HG03439 (cell line): ENCODE measurements around the gene SPATA19.
A peak's percentile ranks its signal among the peaks of the same experiment; 100 is the strongest.

Source experiments
- ATAC-seq: cut with Tn5 transposase; IDR thresholded peaks from one replicate; pipeline ENCODE4 v1.9.1; 2021; ENCODE audit warnings: mild to moderate bottlenecking, moderate library complexity; ENCODE audit not compliant: unreplicated experiment

Gene SPATA19

GRCh38 chr11:133835593-133836548, 9.4 kb downstream of the SPATA19 start:
- no peak for ATAC-seq

DNA sequence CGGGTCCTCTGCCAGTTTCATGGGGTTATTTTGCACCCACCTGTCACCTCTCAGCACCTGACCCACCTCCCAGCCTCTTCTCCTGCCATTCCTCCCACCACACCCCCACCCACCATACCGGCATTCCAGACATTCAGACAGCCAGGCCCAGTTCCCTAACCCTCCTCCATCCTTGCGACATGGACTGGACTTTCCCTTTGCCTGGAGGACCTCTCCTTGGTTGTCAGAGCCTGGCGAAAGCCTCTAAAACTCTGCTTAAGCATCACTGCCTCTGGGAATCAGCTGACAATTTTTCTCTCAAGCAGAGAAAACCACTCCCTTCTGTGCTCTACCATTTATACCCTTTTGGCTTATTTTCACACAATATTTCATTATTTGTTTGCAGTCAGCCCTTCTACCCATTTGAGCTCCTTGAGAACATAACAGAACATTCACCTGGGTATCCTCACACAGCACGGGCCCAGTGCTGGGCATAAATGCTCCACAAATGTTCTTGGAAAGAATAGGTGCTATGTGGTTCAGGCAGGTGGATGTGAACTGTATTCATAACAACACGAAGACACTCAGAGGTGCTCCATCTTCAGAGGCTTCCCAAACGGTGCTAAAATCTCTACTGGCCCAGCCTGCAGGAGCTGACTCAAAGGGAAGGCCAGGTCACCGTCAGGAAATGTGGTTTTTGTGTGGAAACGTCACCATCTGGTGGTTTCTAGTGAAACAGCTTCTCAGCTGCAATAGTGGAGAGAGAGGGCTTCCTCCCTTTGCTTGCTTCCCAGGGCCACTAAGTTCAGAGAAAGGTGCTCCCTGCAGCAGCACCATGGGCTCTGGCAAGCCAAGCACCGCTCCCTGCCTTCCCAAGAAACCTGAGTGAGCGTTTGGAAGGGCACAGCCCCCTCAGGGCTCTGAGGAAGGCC, 10.4 kb downstream of the SPATA19 start:
- peak; percentile 75 for ATAC-seq

DNA sequence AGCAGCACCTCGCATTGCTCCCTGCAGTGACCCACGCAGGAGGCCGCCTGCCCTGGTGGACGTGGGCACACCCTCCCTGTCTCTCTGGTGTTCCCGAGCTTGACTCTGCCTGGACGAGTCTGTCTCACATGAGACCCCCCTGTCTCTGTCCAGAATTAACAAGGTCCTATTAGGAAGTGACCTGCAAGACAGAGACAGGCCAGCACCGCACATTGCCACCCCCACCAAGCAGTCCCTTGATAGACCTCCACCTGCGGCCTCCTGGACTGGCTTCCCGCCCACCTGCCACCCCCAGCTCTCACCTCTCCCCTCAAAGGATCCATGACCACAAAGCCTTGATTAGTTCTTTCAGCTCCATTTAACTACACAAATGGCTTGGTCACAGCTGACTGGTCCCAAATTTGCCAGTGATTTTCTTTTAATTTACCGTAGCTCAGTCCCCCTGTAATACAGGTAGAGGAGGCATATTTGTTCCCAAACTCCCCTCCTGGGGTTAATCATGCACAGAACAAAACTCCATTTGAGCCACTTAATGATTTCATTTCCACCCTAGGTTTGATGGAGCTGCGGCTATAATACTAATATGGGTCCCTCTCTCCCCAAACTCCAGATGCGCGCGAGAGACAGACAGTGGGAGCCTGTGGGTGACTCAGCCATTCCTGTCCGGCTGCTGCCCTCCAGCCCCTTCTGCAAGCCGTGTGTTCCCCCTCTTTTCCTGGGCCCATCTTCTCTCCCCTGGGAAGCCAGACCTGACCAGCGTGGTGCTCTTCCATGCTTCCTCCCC, 11.2 kb downstream of the SPATA19 start:
- no peak for ATAC-seq

- no peak for ATAC-seq
These were observed 12.1 kb downstream of the SPATA19 start for GRCh38 chr11:133832991-133833897.

DNA sequence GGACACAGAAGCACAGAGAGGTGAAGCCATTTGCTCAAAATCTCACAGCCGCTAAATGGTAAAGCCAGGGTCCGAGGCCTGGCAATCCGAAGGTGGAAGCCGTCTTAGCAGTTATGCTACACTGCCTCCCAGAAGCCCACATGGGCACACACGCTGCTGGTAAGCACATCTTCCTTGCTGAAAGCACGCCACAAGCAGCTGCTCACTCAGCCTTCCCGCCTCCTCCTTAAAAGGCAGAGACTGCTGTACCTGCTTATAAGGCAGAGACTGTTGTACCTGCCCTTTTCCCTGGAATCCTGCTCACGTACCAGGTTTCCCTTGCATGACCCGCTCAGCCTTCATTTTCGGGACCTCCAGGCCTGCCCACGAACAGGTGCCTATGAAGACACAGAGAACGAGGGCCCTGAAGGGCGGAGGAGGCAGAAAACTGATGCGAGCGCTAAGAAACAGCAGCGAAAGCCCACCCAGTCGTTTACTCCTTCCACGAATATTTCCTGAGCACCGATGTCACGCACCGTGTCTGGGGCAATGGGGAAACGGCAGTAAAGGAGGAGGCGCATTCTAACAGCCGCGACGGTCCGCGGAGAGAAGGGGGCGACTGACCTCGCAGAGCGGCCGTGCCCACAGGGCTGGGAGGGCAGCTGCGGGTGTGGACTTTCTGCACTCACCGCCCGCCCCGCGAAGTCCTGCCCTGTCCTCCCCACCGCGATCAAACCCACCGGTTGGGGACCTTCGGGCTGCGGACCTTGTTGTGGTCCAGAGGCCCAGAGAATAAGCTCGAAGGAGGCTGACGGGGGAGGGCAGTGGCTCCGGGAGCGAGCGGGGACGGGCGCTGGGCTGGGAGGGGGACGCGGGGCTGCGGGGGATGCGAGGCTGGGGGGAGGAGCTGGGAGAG, 13.0 kb downstream of the SPATA19 start:
- no peak for ATAC-seq

DNA sequence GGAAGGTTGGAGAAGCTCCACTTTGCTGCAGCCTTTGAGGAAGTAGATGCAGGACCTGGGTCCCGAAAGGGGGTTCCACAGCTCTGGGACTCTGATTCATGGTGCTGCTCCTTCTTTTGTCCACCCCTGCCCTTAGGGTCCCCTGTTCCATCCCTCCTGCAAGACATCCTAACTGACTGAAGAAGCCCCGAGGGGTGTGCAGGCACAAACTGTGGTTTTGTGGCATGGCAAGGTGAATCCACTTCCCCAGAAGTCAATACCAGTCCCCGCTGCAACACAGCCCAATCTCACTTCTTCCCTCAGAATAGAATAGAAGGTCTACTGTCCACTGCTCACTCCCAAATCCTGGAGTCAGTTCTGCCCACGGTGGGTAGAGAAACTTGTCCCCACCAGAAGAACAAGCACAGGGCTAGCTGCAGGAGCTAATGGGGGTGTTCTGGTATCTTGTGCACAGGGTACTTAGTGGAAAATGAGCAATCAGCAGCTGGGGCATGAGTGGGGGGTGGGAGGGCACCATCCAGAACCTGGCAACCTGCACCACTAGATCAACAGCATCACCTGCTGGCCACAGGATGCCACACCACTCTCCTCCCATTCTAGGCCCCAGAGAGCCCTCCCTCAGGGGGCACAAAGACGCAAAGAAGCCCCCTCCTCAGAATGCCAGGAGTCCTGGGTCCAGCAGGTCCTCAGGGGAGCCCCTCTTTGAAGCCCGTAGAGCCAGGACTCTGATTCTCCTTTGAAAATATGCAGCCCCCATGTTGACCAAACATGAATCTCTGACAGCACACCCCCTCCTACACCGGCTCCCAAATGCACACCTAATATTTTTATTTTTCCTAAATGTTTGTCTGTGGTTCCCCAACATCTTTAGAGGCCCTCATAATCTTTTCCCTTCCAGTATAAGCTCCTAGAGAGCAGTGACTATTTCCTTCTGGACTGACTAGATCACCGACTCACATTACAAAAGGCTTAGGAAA, 14.1 kb downstream of the SPATA19 start:
- ATAC-seq, result no peak

GRCh38 chr11:133829566-133829965, 15.7 kb downstream of the SPATA19 start:
- no peak for ATAC-seq

- ATAC-seq, result no peak
These were observed 16.4 kb downstream of the SPATA19 start for GRCh38 chr11:133828871-133829270.

- ATAC-seq, result no peak
These were observed 17.8 kb downstream of the SPATA19 start for GRCh38 chr11:133827556-133827955.

DNA sequence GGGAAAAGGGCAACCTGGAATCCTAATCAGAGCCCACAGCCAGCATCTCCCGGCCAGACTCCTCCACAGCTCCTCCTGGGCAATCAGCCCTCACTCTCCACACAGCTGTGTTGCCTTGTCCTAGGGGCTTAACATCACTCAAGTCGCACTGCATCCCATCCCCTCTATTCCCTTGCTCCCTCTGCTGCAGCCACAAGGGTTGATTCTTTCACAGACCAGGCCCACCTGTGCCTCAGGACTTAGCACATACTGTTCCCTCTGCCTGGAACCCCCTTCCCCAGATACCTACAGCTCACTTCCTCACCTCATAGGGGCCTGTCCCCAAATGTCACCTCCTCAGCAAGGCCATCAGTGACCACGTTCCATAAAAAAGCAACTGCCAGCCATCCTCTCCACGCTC, 18.4 kb downstream of the SPATA19 start:
- ATAC-seq, result no peak

DNA sequence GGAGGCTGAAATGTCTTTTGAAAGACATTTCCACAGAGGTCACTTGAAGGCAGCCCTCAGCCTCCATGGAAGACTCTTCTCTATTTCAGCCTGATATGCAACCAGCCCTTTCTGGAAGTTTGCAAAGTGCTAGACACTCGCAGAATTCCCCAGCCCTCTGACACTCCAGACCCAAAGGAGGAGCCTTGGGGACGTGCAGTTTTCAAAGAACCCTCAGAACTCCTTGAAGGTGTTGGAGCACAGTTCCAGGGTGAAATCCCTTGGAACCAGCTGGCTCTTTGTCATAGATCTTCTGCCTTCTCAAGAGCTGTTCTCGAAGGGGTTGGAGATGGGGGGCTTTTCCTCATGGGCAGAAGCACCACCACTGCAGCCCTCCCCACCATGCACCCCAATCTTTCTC, 19.6 kb downstream of the SPATA19 start:
- ATAC-seq, result no peak

- no peak for ATAC-seq
These were observed 20.2 kb downstream of the SPATA19 start for GRCh38 chr11:133825156-133825555.

DNA sequence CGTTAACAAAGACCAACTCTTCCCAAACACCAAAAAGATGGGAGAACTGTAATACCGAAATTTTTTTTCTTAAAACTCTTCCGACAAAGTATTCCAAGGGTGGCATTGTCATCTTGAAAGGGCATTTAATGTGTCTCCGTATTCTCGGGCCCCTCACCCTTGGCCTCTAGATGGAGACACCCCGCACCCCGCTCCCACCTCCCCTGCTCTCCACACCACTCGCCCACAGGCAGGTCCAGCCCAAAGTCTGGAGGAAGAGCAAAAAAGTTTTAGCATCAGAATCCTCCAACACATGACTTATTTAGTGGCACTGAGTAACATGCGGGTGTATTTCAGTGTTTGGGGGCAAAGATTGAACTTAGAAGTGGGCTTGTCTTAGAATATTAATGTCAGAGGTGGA, 20.7 kb downstream of the SPATA19 start:
- ATAC-seq, result no peak

DNA sequence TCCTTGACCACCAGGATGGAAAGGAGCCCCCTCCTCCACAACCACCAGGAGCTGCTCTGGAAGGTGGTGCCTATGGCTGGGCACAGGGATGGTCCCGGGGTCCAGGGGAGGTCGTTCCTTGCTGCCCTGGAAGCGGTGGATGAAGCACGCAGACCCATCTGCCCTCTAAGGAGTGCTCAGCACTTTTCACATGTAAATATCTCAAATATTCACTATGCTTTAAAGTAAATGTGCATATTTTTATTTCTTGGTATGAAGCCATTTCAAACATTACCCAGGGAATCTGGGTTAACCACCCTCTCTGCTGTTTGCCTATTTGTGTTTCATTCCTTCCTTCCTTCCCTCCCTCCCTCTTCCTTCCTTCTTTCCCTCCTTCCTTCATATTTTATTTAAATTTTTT, 21.7 kb downstream of the SPATA19 start:
- ATAC-seq, result no peak

DNA sequence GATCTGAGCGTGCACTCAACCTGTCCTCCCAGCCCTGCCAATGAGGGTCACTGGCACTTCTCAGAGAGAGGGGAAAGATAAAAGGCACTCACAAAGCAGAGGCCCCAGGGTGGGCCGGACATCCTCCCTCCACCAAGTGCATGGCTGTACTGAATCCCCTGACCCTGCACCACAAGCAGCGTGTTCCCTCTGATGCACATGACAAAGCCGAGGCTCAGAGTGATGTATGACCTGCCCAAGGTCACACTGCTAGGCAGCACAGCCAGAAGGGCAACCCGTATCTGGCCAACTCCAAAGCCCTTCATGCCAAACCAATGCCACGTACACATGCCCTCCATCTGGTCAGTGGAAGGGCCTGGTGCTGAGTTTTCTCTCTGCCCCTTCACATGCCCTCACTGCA, 22.1 kb downstream of the SPATA19 start:
- no peak for ATAC-seq

- ATAC-seq, result peak; percentile 59
These were observed 23.5 kb downstream of the SPATA19 start for GRCh38 chr11:133821776-133822175.

DNA sequence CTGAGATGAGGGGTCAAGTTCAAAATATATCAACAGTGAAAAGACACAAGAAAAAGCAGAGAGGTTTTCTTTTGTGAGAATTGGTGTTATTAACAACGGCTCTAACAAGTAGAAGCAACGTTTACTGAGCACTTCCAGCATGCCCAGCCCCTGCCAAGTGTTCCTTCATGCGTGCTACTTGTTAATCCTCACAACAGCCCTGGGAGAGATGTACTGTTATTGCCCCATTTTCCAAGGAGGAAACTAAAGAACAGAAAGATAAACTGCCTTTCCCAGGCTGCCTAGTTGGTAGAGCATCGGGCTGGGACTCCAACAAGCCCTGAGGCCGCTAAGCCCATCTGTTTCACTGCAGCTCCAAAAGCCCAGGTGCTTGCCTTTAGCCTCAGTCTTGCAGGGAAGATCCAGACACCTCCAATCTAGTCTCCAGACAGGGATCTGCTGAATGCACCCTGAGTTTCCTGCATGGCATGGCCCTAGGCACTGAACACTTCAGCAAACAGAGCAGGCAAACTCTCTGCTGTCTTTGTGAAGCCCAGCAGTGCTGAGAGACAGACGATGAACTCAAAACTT, 25.5 kb downstream of the SPATA19 start:
- ATAC-seq, result no peak
